ENCODE results near the gene ANAPC15. TPM values are rescaled to one million over a fixed set of nuclear protein-coding genes. Genes with fewer than 3 reads are reported as not detected.

The ANAPC15 gene
- total RNA-seq, 1 experiment from 2014 or later, result 65.6 TPM

DNA sequence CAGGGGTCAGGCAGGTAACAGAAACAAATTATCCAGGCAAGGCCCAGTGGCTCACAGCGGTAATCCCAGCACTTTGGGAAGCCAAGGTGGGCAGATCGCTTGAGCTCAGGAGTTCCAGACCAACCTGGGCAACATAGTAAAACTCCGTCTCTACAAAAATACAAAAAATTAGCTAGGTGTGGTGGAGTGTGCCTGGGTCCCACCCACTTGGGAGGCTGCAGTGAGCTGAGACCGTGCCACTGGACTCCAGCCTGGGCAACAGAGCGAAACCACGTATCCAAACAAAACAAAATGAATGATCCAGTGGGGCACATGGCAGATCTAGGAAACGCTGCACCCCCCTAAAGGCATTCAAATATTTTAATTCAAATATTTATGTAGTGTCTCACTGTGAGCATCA is 42.0 kb downstream of the ANAPC15 start:
- RAD21 ChIA-PET (ENCODE audit: low non-redundant PET in 1 of 2, low total read pairs in 2 of 2, uncharacterized antibody in 2 of 2, unreplicated experiment in 2 of 2), result no interaction called here
- Histone ChIP-seq H3K9me3 (ENCODE audit: control insufficient read depth in 1 of 2, insufficient read depth in 1 of 2, low read depth in 1 of 2, low read length in 2 of 2) (no peaks in the 10 kb centered on the region), H3K27me3 (ENCODE audit: insufficient read depth, low read length) (no peaks in the 10 kb centered on the region), H2AFZ (ENCODE audit: low read depth, low read length, poor library complexity, severe bottlenecking) (no peak overlapping the region), H3K27ac (ENCODE audit: low read depth, low read length) (peak overlapping the region; percentile 43), H3K36me3 (ENCODE audit: control insufficient read depth in 1 of 2, insufficient read depth in 2 of 2, low read length in 2 of 2) (peaks cover 3 to 7% of the 10 kb centered on the region in 2 experiments; a peak in 2 of 4 replicates), H3K4me3 (replicated peaks in 1 of 2; ENCODE audit: low read depth in 1 of 2, low read length in 2 of 2) (peak overlapping the region in 1 of 2 experiments; percentile 27; a peak in 2 of 4 replicates), H3K9me2 (ENCODE audit: insufficient read depth) (no peaks in the 10 kb centered on the region), H3K9ac (ENCODE audit: low read length) (peak overlapping the region; percentile 50), H4K20me1 (ENCODE audit: insufficient read depth) (no peaks in the 10 kb centered on the region), H3K4me2 (ENCODE audit: low read length) (peak overlapping the region; percentile 66), H3K79me2 (ENCODE audit: insufficient read depth, low read length) (peaks cover 94% of the 10 kb centered on the region), H3K4me1 (ENCODE audit: control insufficient read depth in 1 of 2, insufficient read depth in 2 of 2, low read length in 2 of 2) (peaks cover 48 to 62% of the 10 kb centered on the region in 2 experiments)
- BruUV-seq (replicated peaks), result no TSS peak
- intact Hi-C loops (cut with micrococcal nuclease), result no loop called here
- no peak for DNase-seq (ENCODE audit: low read depth, low spot score)
- POLR2A ChIA-PET, result interaction anchor here (0.6 kb wide), 1 partner anchor 14 kb away, joined by 6 read pairs; no protein-coding TSS in a partner anchor
- TF ChIP-seq EZH2phosphoT487 (IDR thresholded peaks at IDR 0.05; ENCODE audit: borderline replicate concordance) (no peak), ELF1 (IDR thresholded peaks at IDR 0.05; ENCODE audit: borderline replicate concordance, low read depth) (no peak), CBX3 (IDR thresholded peaks at IDR 0.05; ENCODE audit: low read depth) (no peak), FOSL1 (IDR thresholded peaks at IDR 0.05; ENCODE audit: low read depth) (no peak), SP1 (IDR thresholded peaks at IDR 0.05; ENCODE audit: low read depth) (no peak), ZNF274 (IDR thresholded peaks at IDR 0.05; ENCODE audit: low read depth, low read length) (no peak)
- TF ChIP-seq, protein P1, sequence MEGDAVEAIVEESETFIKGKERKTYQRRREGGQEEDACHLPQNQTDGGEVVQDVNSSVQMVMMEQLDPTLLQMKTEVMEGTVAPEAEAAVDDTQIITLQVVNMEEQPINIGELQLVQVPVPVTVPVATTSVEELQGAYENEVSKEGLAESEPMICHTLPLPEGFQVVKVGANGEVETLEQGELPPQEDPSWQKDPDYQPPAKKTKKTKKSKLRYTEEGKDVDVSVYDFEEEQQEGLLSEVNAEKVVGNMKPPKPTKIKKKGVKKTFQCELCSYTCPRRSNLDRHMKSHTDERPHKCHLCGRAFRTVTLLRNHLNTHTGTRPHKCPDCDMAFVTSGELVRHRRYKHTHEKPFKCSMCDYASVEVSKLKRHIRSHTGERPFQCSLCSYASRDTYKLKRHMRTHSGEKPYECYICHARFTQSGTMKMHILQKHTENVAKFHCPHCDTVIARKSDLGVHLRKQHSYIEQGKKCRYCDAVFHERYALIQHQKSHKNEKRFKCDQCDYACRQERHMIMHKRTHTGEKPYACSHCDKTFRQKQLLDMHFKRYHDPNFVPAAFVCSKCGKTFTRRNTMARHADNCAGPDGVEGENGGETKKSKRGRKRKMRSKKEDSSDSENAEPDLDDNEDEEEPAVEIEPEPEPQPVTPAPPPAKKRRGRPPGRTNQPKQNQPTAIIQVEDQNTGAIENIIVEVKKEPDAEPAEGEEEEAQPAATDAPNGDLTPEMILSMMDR (IDR thresholded peaks at IDR 0.05 in 2 of 3, conservative IDR thresholded peaks at IDR 0.05 in 1 of 3; ENCODE audit: borderline replicate concordance in 1 of 3, insufficient read depth in 1 of 3, low read depth in 2 of 3, low read length in 2 of 3), result no peak
- TF ChIP-seq, protein P2, sequence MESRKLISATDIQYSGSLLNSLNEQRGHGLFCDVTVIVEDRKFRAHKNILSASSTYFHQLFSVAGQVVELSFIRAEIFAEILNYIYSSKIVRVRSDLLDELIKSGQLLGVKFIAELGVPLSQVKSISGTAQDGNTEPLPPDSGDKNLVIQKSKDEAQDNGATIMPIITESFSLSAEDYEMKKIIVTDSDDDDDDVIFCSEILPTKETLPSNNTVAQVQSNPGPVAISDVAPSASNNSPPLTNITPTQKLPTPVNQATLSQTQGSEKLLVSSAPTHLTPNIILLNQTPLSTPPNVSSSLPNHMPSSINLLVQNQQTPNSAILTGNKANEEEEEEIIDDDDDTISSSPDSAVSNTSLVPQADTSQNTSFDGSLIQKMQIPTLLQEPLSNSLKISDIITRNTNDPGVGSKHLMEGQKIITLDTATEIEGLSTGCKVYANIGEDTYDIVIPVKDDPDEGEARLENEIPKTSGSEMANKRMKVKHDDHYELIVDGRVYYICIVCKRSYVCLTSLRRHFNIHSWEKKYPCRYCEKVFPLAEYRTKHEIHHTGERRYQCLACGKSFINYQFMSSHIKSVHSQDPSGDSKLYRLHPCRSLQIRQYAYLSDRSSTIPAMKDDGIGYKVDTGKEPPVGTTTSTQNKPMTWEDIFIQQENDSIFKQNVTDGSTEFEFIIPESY (IDR thresholded peaks at IDR 0.05; ENCODE audit: extremely low read depth, insufficient replicate concordance, low read length), result no peak
- ATAC-seq, result no peak
- CTCF ChIA-PET, result no interaction called here

All from HCT116 (cell line).